HepG2 (cell line): ENCODE results near the gene SMG5. TPM values are rescaled to one million over a fixed set of nuclear protein-coding genes. Genes with fewer than 3 reads are reported as not detected.

Source experiments
- CBX5 ChIP-seq: sonication (generic); formaldehyde crosslinking; IDR thresholded peaks from 2 replicates; pipeline ENCODE4 v1.4.0; 2020; ENCODE audit warnings: missing genetic modification reagents, borderline replicate concordance
- CCDC6 ChIP-seq: sonication (generic); formaldehyde crosslinking; IDR thresholded peaks from 2 replicates; pipeline ENCODE4 v1.8.1; 2022; ENCODE audit warnings: mild to moderate bottlenecking, missing genetic modification reagents, moderate library complexity
- DNMT3B ChIP-seq: conservative IDR thresholded peaks from 2 replicates; pipeline ENCODE4 v1.6.1; 2016; ENCODE audit warnings: missing biosample characterization, control low read depth
- FOXC1 ChIP-seq: sonication (generic); formaldehyde crosslinking; IDR thresholded peaks from 2 replicates; pipeline ENCODE4 v1.8.0; 2022; ENCODE audit warnings: mild to moderate bottlenecking, missing genetic modification reagents, borderline replicate concordance
- FOXP1 ChIP-seq, 2 experiments: fragments of 450-650 bp in 1 of 2; IDR thresholded peaks; 2 replicates each; pipeline ENCODE4 v1.6.1; 2017 to 2018; ENCODE audit warnings: antibody characterized with exemption in 1 of 2
- GMEB2 ChIP-seq: IDR thresholded peaks from 2 replicates; pipeline ENCODE4 v1.6.1; 2016; ENCODE audit warnings: missing biosample characterization, missing genetic modification reagents, low read depth
- JDP2 ChIP-seq: sonication (generic); formaldehyde crosslinking; IDR thresholded peaks from 2 replicates; pipeline ENCODE4 v1.8.1; 2022; ENCODE audit warnings: missing genetic modification reagents, borderline replicate concordance
- JUNB ChIP-seq: sonication (generic); formaldehyde crosslinking; IDR thresholded peaks from 2 replicates; pipeline ENCODE4 v1.8.0; 2022; ENCODE audit warnings: missing genetic modification reagents, mild to moderate bottlenecking, borderline replicate concordance
- KLF9 ChIP-seq: IDR thresholded peaks from 2 replicates; pipeline ENCODE4 v1.6.1; 2016; ENCODE audit warnings: low read depth
- PHF8 ChIP-seq: sonication (generic); formaldehyde crosslinking; IDR thresholded peaks from 2 replicates; pipeline ENCODE4 v1.5.0; 2020; ENCODE audit warnings: missing genetic modification reagents
- TCF7L2 ChIP-seq: IDR thresholded peaks from 2 replicates; pipeline ENCODE4 v1.6.1; 2011; ENCODE audit warnings: mild to moderate bottlenecking, low read depth, low read length, moderate library complexity
- U2AF1 ChIP-seq: fragments of 200-400 bp; formaldehyde crosslinking; optimal IDR thresholded peaks from 2 replicates; pipeline ENCODE3; 2017; ENCODE audit warnings: mild to moderate bottlenecking, low read depth, low read length
- U2AF2 ChIP-seq: fragments of 200-400 bp; formaldehyde crosslinking; IDR thresholded peaks from 2 replicates; pipeline ENCODE4 v1.6.1; 2017; ENCODE audit warnings: low read depth, mild to moderate bottlenecking, low read length
- YY1 ChIP-seq: IDR thresholded peaks from 2 replicates; pipeline ENCODE4 v1.6.1; 2011; ENCODE audit warnings: low read length, low read depth, moderate library complexity, mild to moderate bottlenecking; ENCODE audit not compliant: insufficient read depth, insufficient replicate concordance
- ZBED4 ChIP-seq: sonication (generic); formaldehyde crosslinking; IDR thresholded peaks from 2 replicates; pipeline ENCODE4 v1.4.0; 2020; ENCODE audit warnings: missing genetic modification reagents, borderline replicate concordance
- ZBTB26 ChIP-seq: IDR thresholded peaks from 2 replicates; pipeline ENCODE4 v1.6.1; 2016; ENCODE audit warnings: missing compliant biosample characterization, missing genetic modification reagents, borderline replicate concordance
- ZGPAT ChIP-seq: IDR thresholded peaks from 2 replicates; pipeline ENCODE4 v1.6.1; 2016; ENCODE audit warnings: mild to moderate bottlenecking
- ZNF138 ChIP-seq: sonication (generic); formaldehyde crosslinking; IDR thresholded peaks from 2 replicates; pipeline ENCODE4 v1.5.0; 2020; ENCODE audit warnings: mild to moderate bottlenecking, low read depth, missing genetic modification reagents
- ZNF329 ChIP-seq: sonication (generic); formaldehyde crosslinking; IDR thresholded peaks from 2 replicates; pipeline ENCODE4 v1.9.0; 2021; ENCODE audit warnings: low read depth, mild to moderate bottlenecking, missing genetic modification reagents
- ZNF644 ChIP-seq: IDR thresholded peaks from 2 replicates; pipeline ENCODE4 v1.6.1; 2016; ENCODE audit warnings: low read depth
- ZNF772 ChIP-seq: sonication (generic); formaldehyde crosslinking; IDR thresholded peaks from 2 replicates; pipeline ENCODE4 v1.5.0; 2020; ENCODE audit warnings: mild to moderate bottlenecking, missing genetic modification reagents
- ZNF773 ChIP-seq: sonication (generic); formaldehyde crosslinking; IDR thresholded peaks from 2 replicates; pipeline ENCODE4 v1.4.0; 2020; ENCODE audit warnings: missing genetic modification reagents, borderline replicate concordance
- polyA plus RNA-seq, 8 experiments: library from polyadenylated mRNA; depleted of rRNA in 3 of 8; stranded (reverse) in 7 of 8; unstranded in 1 of 8; fragments of >200 nt; fragmentation: Illumina TruSeq in 4 of 8; extraction: Trizol in 4 of 8; gene quantifications; 2 replicates each; pipeline versions ENCODE4 v1.2.1 to v1.2.3, GENCODE V29; 2011 to 2016; ENCODE audit warnings: low read depth in 4 of 8, missing spikeins in 1 of 8, mixed read lengths in 1 of 8; ENCODE audit not compliant: insufficient read depth in 1 of 8
- total RNA-seq, 5 experiments: library from RNA; depleted of rRNA; stranded (reverse); fragments of >200 nt; fragmentation: Illumina TruSeq; extraction: Trizol; gene quantifications; 2 replicates each; pipeline ENCODE4 v1.2.3, GENCODE V29; 2016; ENCODE audit warnings: low read depth in 1 of 5
- TF ChIP-seq, protein P1 (sequence below): sonication (generic); formaldehyde crosslinking; IDR thresholded peaks from 2 replicates; pipeline ENCODE4 v1.8.1; 2023; ENCODE audit warnings: mild to moderate bottlenecking, missing genetic modification reagents

Gene SMG5
- total and polyA plus RNA-seq, 2 of the 13 experiments (the other 11 are each of a cell fraction or from before 2014, with no cell fraction given): 50.5 to 84.0 TPM

DNA sequence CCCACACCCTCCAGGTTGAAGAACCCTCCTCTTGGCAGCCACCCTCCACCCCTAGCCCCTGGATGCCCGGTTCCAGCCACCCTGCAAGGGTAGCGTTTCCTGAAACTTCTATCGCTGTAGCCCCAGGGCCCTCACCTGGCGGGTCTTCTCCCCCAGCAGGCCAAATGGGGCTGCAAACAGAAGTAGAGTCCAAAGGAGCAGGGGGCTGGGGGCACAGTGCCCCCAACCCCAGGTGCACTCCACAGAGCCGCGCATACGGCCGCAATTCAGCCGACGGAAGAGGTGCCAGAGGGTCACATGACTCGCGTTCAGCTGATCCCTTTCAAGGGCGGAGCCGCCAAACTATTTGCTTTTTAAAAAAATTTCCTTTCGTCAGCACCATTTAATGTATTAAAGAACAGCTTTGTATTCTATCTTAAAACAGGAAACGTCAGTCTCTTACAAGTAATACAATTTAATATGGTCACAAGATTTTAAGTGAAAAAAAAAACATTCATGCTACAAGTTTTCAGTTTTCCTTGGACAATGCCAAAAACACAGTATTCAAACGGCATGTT is 12.8 kb upstream of the SMG5 start, which contains the start of gene GLMP (continued):
- TF ChIP-seq ZGPAT (CRISPR knock-in tag) (peak; percentile 43; the same call in 1 of the 2 replicates), U2AF2 (no peak), ZNF329 (CRISPR knock-in tag) (no peak), PHF8 (peak; percentile 71), FOXP1 (IDR thresholded peaks at IDR 0.05) (no peak), FOXP1 (CRISPR knock-in tag; IDR thresholded peaks at IDR 0.05) (no peak), KLF9 (CRISPR knock-in tag) (no peak), ZNF644 (CRISPR knock-in tag) (no peak), JDP2 (CRISPR knock-in tag) (no peak), ZNF138 (CRISPR knock-in tag) (no peak), U2AF1 (no peak), ZBTB26 (no peak), FOXC1 (no peak), CBX5 (no peak), TCF7L2 (no peak), YY1 (no peak), GMEB2 (no peak), DNMT3B (CRISPR knock-in tag) (no peak), CCDC6 (no peak), ZNF773 (no peak), ZNF772 (CRISPR knock-in tag) (no peak), ZBED4 (CRISPR knock-in tag) (no peak), JUNB (CRISPR knock-in tag) (no peak)
- TF ChIP-seq, protein P1, sequence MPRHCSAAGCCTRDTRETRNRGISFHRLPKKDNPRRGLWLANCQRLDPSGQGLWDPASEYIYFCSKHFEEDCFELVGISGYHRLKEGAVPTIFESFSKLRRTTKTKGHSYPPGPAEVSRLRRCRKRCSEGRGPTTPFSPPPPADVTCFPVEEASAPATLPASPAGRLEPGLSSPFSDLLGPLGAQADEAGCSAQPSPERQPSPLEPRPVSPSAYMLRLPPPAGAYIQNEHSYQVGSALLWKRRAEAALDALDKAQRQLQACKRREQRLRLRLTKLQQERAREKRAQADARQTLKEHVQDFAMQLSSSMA: no peak
